Measurements from ENCODE around the gene USP13. TPM values are rescaled to one million over a fixed set of nuclear protein-coding genes. Genes with fewer than 3 reads are reported as not detected.
"Not testable (repeated sequence)": the region's sequence is repeated elsewhere in the genome, so short reads cannot be mapped to it uniquely, and the experiment has no call there.

The USP13 gene
- total RNA-seq, 1 experiment from 2014 or later = 2.6 TPM

- no peak for DNase-seq (ENCODE audit: low spot score)
Measured at GRCh38 chr3:179658606-179659005, 5.8 kb downstream of the USP13 start.

GRCh38 chr3:179660872-179661271 lies 8.0 kb downstream of the USP13 start:
- no peak for DNase-seq (ENCODE audit: low spot score)

GRCh38 chr3:179661777-179662176 lies 8.9 kb downstream of the USP13 start:
- no peak for DNase-seq (ENCODE audit: low spot score)

- DNase-seq (ENCODE audit: low spot score) = no peak
Measured at GRCh38 chr3:179663093-179663492, 10.3 kb downstream of the USP13 start.

GRCh38 chr3:179666030-179666429 lies 13.2 kb downstream of the USP13 start:
- no peak for DNase-seq (ENCODE audit: low spot score)

GRCh38 chr3:179666436-179667035 lies 13.7 kb downstream of the USP13 start:
- DNase-seq (ENCODE audit: low spot score) = no peak

- no peak for DNase-seq (ENCODE audit: low spot score)
Measured at GRCh38 chr3:179668429-179668828, 15.6 kb downstream of the USP13 start.

- no peak for DNase-seq (ENCODE audit: low spot score)
Measured at GRCh38 chr3:179670311-179670710, 17.5 kb downstream of the USP13 start.

- no peak for DNase-seq (ENCODE audit: low spot score)
Measured at GRCh38 chr3:179671309-179671708, 18.5 kb downstream of the USP13 start.

GRCh38 chr3:179671747-179672242 lies 19.0 kb downstream of the USP13 start:
- no peak for DNase-seq (ENCODE audit: low spot score)

GRCh38 chr3:179672918-179673317 lies 20.1 kb downstream of the USP13 start:
- no peak for DNase-seq (ENCODE audit: low spot score)

- no peak for DNase-seq (ENCODE audit: low spot score)
Measured at GRCh38 chr3:179673523-179673922, 20.7 kb downstream of the USP13 start.

- no peak for DNase-seq (ENCODE audit: low spot score)
Measured at GRCh38 chr3:179676081-179676480, 23.2 kb downstream of the USP13 start.

GRCh38 chr3:179677884-179678283 lies 25.0 kb downstream of the USP13 start:
- no peak for DNase-seq (ENCODE audit: low spot score)

GRCh38 chr3:179681492-179682263 lies 28.8 kb downstream of the USP13 start:
- DNase-seq (ENCODE audit: low spot score) = no peak

GRCh38 chr3:179682426-179683080 lies 29.7 kb downstream of the USP13 start:
- DNase-seq (ENCODE audit: low spot score) = no peak

- not testable (repeated sequence) for DNase-seq (ENCODE audit: low spot score)
Measured at GRCh38 chr3:179683286-179683685, 30.4 kb downstream of the USP13 start.

- no peak for DNase-seq (ENCODE audit: low spot score)
Measured at GRCh38 chr3:179687967-179688535, 35.2 kb downstream of the USP13 start.

GRCh38 chr3:179688850-179689249 lies 36.0 kb downstream of the USP13 start:
- DNase-seq (ENCODE audit: low spot score) = no peak

- no peak for DNase-seq (ENCODE audit: low spot score)
Measured at GRCh38 chr3:179694731-179695130, 41.9 kb downstream of the USP13 start.

GRCh38 chr3:179695672-179696313 lies 43.0 kb downstream of the USP13 start:
- no peak for DNase-seq (ENCODE audit: low spot score)
